A673 (cell line): ENCODE data around the gene CD53. TPM values are rescaled to one million over a fixed set of nuclear protein-coding genes. Genes with fewer than 3 reads are reported as not detected.
"Not testable (repeated sequence)": the region's sequence is repeated elsewhere in the genome, so short reads cannot be mapped to it uniquely, and the experiment has no call there.

Experiments
- BruUV-seq: library from RNA; stranded (reverse); fragments of 400-500 nt; replicated peaks from 2 replicates; lab custom pipeline; 2021; lab: Mats Ljungman, UMichigan
- CTCF ChIA-PET: fragments of 300-600 bp; sonication (Branson Sonifier 250); formaldehyde crosslinking; loops from one replicate; lab custom pipeline; 2022; ENCODE audit warnings: antibody characterized with exemption; lab: Charles Lee
- POLR2A ChIA-PET: fragments of 300-600 bp; sonication (Branson Sonifier 250); formaldehyde crosslinking; loops from one replicate; lab custom pipeline; 2022; ENCODE audit warnings: antibody characterized with exemption; ENCODE audit not compliant: low non-redundant PET; lab: Charles Lee
- DNase-seq: peaks from one replicate; pipeline ENCODE4 v3.0.0-alpha.2; 2015; ENCODE audit warnings: low spot score
- H3K27ac ChIP-seq: fragments of 200-600 bp; sonication (generic); 2 replicates; pipeline ENCODE4 v1.5.1; 2016; ENCODE audit warnings: mixed run types, low read depth, mild to moderate bottlenecking, mixed read lengths, antibody characterized with exemption, low read length; ENCODE audit not compliant: poor library complexity, severe bottlenecking
- H3K27me3 ChIP-seq: fragments of 200-600 bp; sonication (generic); replicated peaks from 2 replicates; pipeline ENCODE4 v1.6.1; 2017; ENCODE audit warnings: mixed run types, low read depth, mild to moderate bottlenecking, mixed read lengths, antibody characterized with exemption, low read length; ENCODE audit not compliant: insufficient read depth, poor library complexity
- H3K36me3 ChIP-seq: fragments of 200-600 bp; sonication (generic); 2 replicates; pipeline ENCODE4 v1.6.1; 2016; ENCODE audit warnings: mixed run types, mild to moderate bottlenecking, mixed read lengths, antibody characterized with exemption, low read length; ENCODE audit not compliant: insufficient read depth, poor library complexity, severe bottlenecking
- H3K4me1 ChIP-seq: fragments of 200-600 bp; sonication (generic); 2 replicates; pipeline ENCODE4 v1.6.1; 2017; ENCODE audit warnings: mixed run types, mild to moderate bottlenecking, mixed read lengths, antibody characterized with exemption, low read length; ENCODE audit not compliant: insufficient read depth, poor library complexity, severe bottlenecking
- H3K4me3 ChIP-seq: fragments of 200-600 bp; sonication (generic); 2 replicates; pipeline ENCODE4 v1.5.1; 2016; ENCODE audit warnings: low read depth, mixed run types, mild to moderate bottlenecking, mixed read lengths, low read length; ENCODE audit not compliant: poor library complexity, severe bottlenecking
- H3K9me3 ChIP-seq: fragments of 200-600 bp; sonication (generic); 2 replicates; pipeline ENCODE4 v1.6.1; 2016; ENCODE audit warnings: mixed run types, low read depth, mild to moderate bottlenecking, mixed read lengths, antibody characterized with exemption, low read length; ENCODE audit not compliant: poor library complexity, severe bottlenecking
- EZH2 ChIP-seq: fragments of 200-600 bp; sonication (generic); IDR thresholded peaks from 2 replicates; pipeline ENCODE4 v1.6.1; 2017; ENCODE audit warnings: borderline replicate concordance, low read depth, mild to moderate bottlenecking, mixed read lengths, antibody characterized with exemption, low read length; ENCODE audit not compliant: poor library complexity, severe bottlenecking
- intact Hi-C: fragments of 100-400 bp; cut with micrococcal nuclease; formaldehyde crosslinking; loops from one replicate; pipeline ENCODE4 v1.10.0; 2022; ENCODE audit not compliant: unreplicated experiment
- total RNA-seq: library from RNA; stranded (reverse); gene quantifications from 2 replicates; pipeline ENCODE4 v1.2.3, GENCODE V29; 2021
- TF ChIP-seq, protein P1 (sequence below): fragments of 300-800, 200-600 bp; sonication (generic); conservative IDR thresholded peaks from 2 replicates; pipeline ENCODE4 v1.5.1; 2017; ENCODE audit warnings: low read depth, mild to moderate bottlenecking, antibody characterized with exemption, low read length, moderate library complexity, mixed read lengths

The CD53 gene
- total RNA-seq, 1 experiment from 2014 or later, result 0.19 TPM

DNA sequence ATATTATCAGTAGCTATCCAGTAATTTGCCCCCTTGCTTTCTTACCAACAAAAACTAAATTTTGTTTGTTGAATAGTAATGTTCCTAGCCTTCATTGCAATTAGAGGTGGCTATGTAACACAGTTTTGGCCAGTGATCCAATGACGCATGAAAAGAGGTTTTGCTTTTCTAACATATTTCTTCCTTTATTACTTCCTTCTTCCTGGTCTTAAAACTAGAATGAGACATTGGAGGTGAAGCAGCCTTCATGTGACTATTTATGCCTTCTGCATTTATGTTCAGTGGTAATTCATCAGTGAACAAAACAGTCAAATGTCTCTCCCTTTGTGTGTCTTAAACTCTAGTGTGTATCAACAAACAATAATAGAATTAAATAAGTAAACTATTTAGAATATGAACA lies 55.2 kb downstream of the CD53 start:
- no peak for DNase-seq
- intact Hi-C loops, result no loop called here
- H3K36me3 ChIP-seq, result no peaks in the 10 kb centered on the region
- H3K27me3 ChIP-seq, result no peaks in the 10 kb centered on the region
- no peak overlapping the region for H3K27ac ChIP-seq
- CTCF ChIA-PET, result no interaction called here
- H3K4me3 ChIP-seq, result no peak overlapping the region
- no peaks in the 10 kb centered on the region for H3K4me1 ChIP-seq
- no TSS peak for BruUV-seq
- no peaks in the 10 kb centered on the region for H3K9me3 ChIP-seq
- TF ChIP-seq EZH2, result no peak
- TF ChIP-seq, protein P1, sequence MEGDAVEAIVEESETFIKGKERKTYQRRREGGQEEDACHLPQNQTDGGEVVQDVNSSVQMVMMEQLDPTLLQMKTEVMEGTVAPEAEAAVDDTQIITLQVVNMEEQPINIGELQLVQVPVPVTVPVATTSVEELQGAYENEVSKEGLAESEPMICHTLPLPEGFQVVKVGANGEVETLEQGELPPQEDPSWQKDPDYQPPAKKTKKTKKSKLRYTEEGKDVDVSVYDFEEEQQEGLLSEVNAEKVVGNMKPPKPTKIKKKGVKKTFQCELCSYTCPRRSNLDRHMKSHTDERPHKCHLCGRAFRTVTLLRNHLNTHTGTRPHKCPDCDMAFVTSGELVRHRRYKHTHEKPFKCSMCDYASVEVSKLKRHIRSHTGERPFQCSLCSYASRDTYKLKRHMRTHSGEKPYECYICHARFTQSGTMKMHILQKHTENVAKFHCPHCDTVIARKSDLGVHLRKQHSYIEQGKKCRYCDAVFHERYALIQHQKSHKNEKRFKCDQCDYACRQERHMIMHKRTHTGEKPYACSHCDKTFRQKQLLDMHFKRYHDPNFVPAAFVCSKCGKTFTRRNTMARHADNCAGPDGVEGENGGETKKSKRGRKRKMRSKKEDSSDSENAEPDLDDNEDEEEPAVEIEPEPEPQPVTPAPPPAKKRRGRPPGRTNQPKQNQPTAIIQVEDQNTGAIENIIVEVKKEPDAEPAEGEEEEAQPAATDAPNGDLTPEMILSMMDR, result no peak
- POLR2A ChIA-PET, result no interaction called here

DNA sequence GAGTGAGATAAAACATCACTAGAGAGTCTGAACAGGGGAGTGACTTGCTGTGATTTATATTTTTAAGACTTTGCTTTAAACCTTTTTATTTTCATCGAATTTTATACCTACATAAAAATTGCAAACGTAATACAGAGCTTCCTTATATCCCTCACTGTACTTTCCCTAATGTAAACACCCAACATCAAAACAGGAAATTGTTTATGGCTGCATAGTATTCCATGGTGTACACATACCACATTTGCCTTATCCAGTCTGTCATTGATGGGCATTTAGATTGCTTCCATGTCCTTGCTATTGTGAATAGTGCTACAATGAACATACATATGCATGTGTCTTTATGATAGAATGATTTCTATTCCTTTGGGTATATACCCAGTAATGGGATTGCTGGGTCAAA lies 56.0 kb downstream of the CD53 start:
- no peak overlapping the region for H3K27ac ChIP-seq
- CTCF ChIA-PET, result no interaction called here
- no TSS peak for BruUV-seq
- no peak for DNase-seq
- no peaks in the 10 kb centered on the region for H3K27me3 ChIP-seq
- H3K9me3 ChIP-seq, result no peaks in the 10 kb centered on the region
- no peak overlapping the region for H3K4me3 ChIP-seq
- intact Hi-C loops, result no loop called here
- TF ChIP-seq, protein P1, result no peak
- TF ChIP-seq EZH2, result no peak
- POLR2A ChIA-PET, result no interaction called here
- H3K36me3 ChIP-seq, result no peaks in the 10 kb centered on the region
- no peaks in the 10 kb centered on the region for H3K4me1 ChIP-seq

DNA sequence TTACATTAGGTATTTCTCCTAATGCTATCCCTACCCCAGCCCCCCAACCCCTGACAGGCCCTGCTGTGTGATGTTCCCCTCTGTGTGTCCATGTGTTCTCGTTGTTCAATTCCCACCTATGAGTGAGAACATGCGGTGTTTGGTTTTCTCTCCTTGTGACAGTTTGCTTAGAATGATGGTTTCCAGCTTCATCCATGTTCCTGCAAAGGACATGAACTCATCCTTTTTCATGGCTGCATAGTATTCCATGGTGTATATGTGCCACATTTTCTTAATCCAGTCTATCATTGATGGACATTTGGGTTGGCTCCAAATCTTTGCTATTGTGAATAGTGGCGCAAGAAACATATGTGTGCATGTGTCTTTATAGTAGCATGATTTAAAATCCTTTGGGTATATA lies 58.1 kb downstream of the CD53 start:
- CTCF ChIA-PET, H3K27me3 ChIP-seq, BruUV-seq, H3K27ac ChIP-seq, H3K36me3 ChIP-seq, H3K4me1 ChIP-seq, intact Hi-C loops, POLR2A ChIA-PET, H3K9me3 ChIP-seq, DNase-seq, H3K4me3 ChIP-seq: not testable (repeated sequence)

DNA sequence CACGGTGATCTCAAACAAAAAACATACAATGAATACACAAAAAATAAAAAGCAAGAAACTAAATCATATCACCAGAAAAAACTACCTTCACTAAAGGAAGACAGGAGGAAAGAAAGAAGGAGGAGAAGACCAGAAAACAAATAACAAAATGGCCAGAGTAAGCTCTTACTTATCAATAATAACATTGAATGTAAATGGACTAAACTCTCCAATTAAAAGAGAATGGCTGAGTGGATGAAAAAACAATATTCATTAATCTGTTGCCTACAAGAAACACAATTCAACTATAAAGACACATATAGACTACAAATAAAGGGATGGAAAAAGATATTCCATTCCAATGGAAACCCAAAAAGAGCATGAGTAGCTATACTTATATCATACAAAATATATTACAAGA lies 63.6 kb downstream of the CD53 start:
- CTCF ChIA-PET, result no interaction called here

More for the DNA sequence above, 63.6 kb downstream of the CD53 start:
- intact Hi-C loops, result no loop called here
- BruUV-seq, result no TSS peak
- POLR2A ChIA-PET, result no interaction called here
- no peak overlapping the region for H3K4me3 ChIP-seq
- no peak overlapping the region for H3K27ac ChIP-seq
- peaks cover 12% of the 10 kb centered on the region for H3K9me3 ChIP-seq
- no peak for DNase-seq
- TF ChIP-seq EZH2, result no peak
- TF ChIP-seq, protein P1, result no peak
- no peaks in the 10 kb centered on the region for H3K4me1 ChIP-seq
- no peaks in the 10 kb centered on the region for H3K36me3 ChIP-seq
- H3K27me3 ChIP-seq, result no peaks in the 10 kb centered on the region
